Vagina (tissue), 2 donors: ENCODE results near the gene PXDN.

Experiments
- CTCF ChIP-seq, 3 experiments: fragments of 450-650 bp in 2 of 3; fragments of 200-600 bp in 1 of 3; sonication (generic) in 1 of 3; IDR thresholded peaks; one replicate each; pipeline ENCODE4 v1.5.1; 2017 to 2019; ENCODE audit warnings: antibody characterized with exemption in 3 of 3, mild to moderate bottlenecking in 2 of 3, moderate library complexity in 2 of 3
- POLR2A ChIP-seq, 2 donors: fragments of 450-650 bp; IDR thresholded peaks; one replicate each; pipeline ENCODE4 v1.6.1; 2017; ENCODE audit warnings: antibody characterized with exemption in 2 of 2, mild to moderate bottlenecking in 2 of 2, moderate library complexity in 2 of 2

GRCh38 chr2:1617425-1618021 is 126.8 kb downstream of the PXDN start:
- TF ChIP-seq CTCF (IDR thresholded peaks at IDR 0.05) (no peak), POLR2A (IDR thresholded peaks at IDR 0.05) (no peak)
